Mucosa of stomach (tissue), 1 donor: ENCODE results near the gene ABAT.
"Not testable (repeated sequence)": the region's sequence is repeated elsewhere in the genome, so short reads cannot be mapped to it uniquely, and the experiment has no call there.

Source experiments
- H3K27me3 ChIP-seq: one replicate; pipeline ENCODE4 v1.7.0; 2013; ENCODE audit warnings: mild to moderate bottlenecking, low read length; ENCODE audit not compliant: control insufficient read depth, insufficient read depth
- H3K36me3 ChIP-seq: one replicate; pipeline ENCODE4 v1.7.0; 2013; ENCODE audit warnings: low read length; ENCODE audit not compliant: control insufficient read depth, insufficient read depth
- H3K4me1 ChIP-seq: one replicate; pipeline ENCODE4 v1.7.0; 2013; ENCODE audit warnings: mild to moderate bottlenecking, low read length; ENCODE audit not compliant: control insufficient read depth, insufficient read depth
- H3K4me3 ChIP-seq: one replicate; pipeline ENCODE4 v1.7.0; 2013; ENCODE audit warnings: low read length
- H3K9ac ChIP-seq: one replicate; pipeline ENCODE4 v1.7.0; 2013; ENCODE audit warnings: mild to moderate bottlenecking, low read length, moderate library complexity
- H3K9me3 ChIP-seq: one replicate; pipeline ENCODE4 v1.7.0; 2013; ENCODE audit warnings: mild to moderate bottlenecking, low read length, moderate library complexity; ENCODE audit not compliant: control insufficient read depth
- donor health status: Pancreatic carcinoma.

ABAT gene

DNA sequence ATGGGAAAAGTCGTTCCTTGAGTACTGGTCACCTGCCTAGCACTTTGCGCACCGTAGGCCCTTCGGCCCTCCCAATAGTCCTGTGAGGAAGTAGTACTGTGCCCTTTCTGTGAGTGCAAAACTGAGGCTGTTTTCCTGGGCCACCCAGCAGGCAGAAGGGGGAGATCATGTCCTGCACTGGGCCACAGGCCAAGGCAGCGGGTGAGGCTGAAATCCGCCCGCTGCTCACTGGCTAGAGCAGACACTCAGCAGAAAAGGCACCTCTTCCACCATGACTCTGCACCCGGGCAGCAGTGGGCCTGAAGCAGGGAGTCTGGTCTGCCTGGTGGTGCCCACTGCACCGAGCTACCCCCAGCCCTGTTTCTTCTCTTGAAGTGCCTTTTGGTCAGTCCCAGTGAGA lies 32.7 kb upstream of the ABAT start:
- H3K36me3 ChIP-seq, result peaks cover 22% of the 10 kb centered on the region

GRCh38 chr16:8642146-8642545 lies 32.3 kb upstream of the ABAT start:
- Histone ChIP-seq H3K9ac (no peak overlapping the region), H3K4me3 (no peak overlapping the region), H3K36me3 (peaks cover 26% of the 10 kb centered on the region), H3K27me3 (no peaks in the 10 kb centered on the region), H3K9me3 (no peaks in the 10 kb centered on the region), H3K4me1 (no peaks in the 10 kb centered on the region)

More for the DNA sequence above, 32.7 kb upstream of the ABAT start:
- Histone ChIP-seq H3K4me3 (no peak overlapping the region), H3K4me1 (no peaks in the 10 kb centered on the region), H3K9ac (no peak overlapping the region), H3K9me3 (no peaks in the 10 kb centered on the region), H3K27me3 (no peaks in the 10 kb centered on the region)

- Histone ChIP-seq H3K4me3 (no peak overlapping the region), H3K27me3 (no peaks in the 10 kb centered on the region), H3K36me3 (peaks cover 27% of the 10 kb centered on the region), H3K9ac (no peak overlapping the region), H3K4me1 (no peaks in the 10 kb centered on the region), H3K9me3 (no peaks in the 10 kb centered on the region)
These were observed 29.9 kb upstream of the ABAT start for GRCh38 chr16:8644211-8645140.

DNA sequence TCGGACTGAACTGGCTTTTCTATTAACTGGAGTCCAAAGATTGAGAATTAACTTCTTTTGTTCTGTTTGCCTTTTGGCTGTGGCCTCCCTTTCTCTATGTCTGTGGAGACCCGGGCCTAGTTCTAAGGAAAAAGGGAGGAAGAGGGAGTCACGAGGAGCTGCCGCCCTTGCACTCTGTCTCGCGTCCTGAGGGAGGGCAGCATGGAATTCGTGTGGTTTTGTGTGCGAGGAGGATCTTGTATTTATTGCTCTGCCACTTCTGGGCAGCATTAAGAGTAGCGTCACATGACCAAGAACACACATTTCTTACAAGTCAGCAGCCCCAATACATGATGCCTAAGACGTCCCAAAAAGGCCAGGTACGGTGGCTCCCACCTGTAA lies 29.3 kb upstream of the ABAT start:
- peaks cover 27% of the 10 kb centered on the region for H3K36me3 ChIP-seq
- no peaks in the 10 kb centered on the region for H3K4me1 ChIP-seq
- no peaks in the 10 kb centered on the region for H3K9me3 ChIP-seq
- no peaks in the 10 kb centered on the region for H3K27me3 ChIP-seq
- no peak overlapping the region for H3K4me3 ChIP-seq
- no peak overlapping the region for H3K9ac ChIP-seq

- Histone ChIP-seq H3K4me1 (no peaks in the 10 kb centered on the region), H3K9me3 (no peaks in the 10 kb centered on the region), H3K4me3 (no peak overlapping the region), H3K9ac (no peak overlapping the region), H3K27me3 (no peaks in the 10 kb centered on the region), H3K36me3 (peaks cover 27% of the 10 kb centered on the region)
These were observed 28.6 kb upstream of the ABAT start for GRCh38 chr16:8645831-8646230.

DNA sequence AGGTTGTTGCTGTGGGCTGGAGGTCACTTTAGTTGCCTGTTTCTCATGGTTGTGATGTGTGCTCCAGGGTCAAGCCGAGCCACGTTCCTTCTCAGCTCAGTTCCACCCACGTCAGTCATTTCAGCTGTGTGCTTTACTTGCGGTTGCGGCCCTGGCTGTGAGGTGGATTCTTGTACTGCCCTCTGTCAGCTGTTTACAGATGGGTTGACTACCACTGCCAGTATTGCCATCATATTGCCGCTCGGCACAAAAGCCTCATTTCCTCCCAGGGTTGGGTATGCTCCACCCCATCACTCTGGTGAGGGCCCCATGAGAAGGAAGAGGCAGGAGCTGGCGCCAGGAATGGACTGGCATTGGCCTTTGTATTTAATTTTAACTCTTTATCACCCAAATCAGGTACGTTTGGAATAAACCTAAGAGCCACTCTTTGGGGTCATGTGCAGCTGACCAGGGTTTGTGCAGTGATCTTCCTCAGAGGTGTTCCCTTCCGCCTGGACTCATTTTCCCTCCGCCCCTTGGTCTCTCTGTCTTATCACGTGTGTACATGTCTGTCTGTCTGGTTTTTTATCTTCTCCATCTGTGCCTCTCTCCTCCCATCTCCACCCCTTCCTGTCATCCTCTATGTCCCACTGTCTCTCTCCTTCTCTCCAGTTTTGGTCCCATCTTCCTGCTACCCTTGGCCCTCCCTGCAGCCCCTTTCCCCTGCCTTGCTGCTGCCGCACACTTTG lies 27.9 kb upstream of the ABAT start:
- Histone ChIP-seq H3K4me3 (no peak overlapping the region), H3K27me3 (no peaks in the 10 kb centered on the region), H3K9ac (no peak overlapping the region), H3K36me3 (peaks cover 25% of the 10 kb centered on the region), H3K4me1 (no peaks in the 10 kb centered on the region), H3K9me3 (no peaks in the 10 kb centered on the region)

- Histone ChIP-seq H3K36me3 (peaks cover 20% of the 10 kb centered on the region), H3K9ac (no peak overlapping the region), H3K9me3 (no peaks in the 10 kb centered on the region), H3K27me3 (no peaks in the 10 kb centered on the region), H3K4me1 (no peaks in the 10 kb centered on the region), H3K4me3 (no peak overlapping the region)
These were observed 26.6 kb upstream of the ABAT start for GRCh38 chr16:8647721-8648318.

GRCh38 chr16:8648877-8649276 lies 25.5 kb upstream of the ABAT start:
- Histone ChIP-seq H3K27me3 (no peaks in the 10 kb centered on the region), H3K36me3 (peaks cover 20% of the 10 kb centered on the region), H3K4me1 (no peaks in the 10 kb centered on the region)

GRCh38 chr16:8649829-8650554 lies 24.4 kb upstream of the ABAT start:
- no peak overlapping the region for H3K9ac ChIP-seq
- H3K4me1 ChIP-seq, result no peaks in the 10 kb centered on the region
- peaks cover 13% of the 10 kb centered on the region for H3K36me3 ChIP-seq
- H3K4me3 ChIP-seq, result no peak overlapping the region
- no peaks in the 10 kb centered on the region for H3K9me3 ChIP-seq
- H3K27me3 ChIP-seq, result no peaks in the 10 kb centered on the region

More at GRCh38 chr16:8648877-8649276, 25.5 kb upstream of the ABAT start:
- Histone ChIP-seq H3K9me3 (no peaks in the 10 kb centered on the region), H3K9ac (no peak overlapping the region), H3K4me3 (no peak overlapping the region)

- not testable (repeated sequence) for H3K9ac ChIP-seq, H3K9me3 ChIP-seq, H3K4me3 ChIP-seq, H3K4me1 ChIP-seq, H3K36me3 ChIP-seq, H3K27me3 ChIP-seq
These were observed 22.5 kb upstream of the ABAT start for GRCh38 chr16:8651958-8652357.

GRCh38 chr16:8655184-8655717 lies 19.2 kb upstream of the ABAT start:
- no peak overlapping the region for H3K9ac ChIP-seq
- no peaks in the 10 kb centered on the region for H3K9me3 ChIP-seq
- no peaks in the 10 kb centered on the region for H3K27me3 ChIP-seq
- H3K4me3 ChIP-seq, result no peak overlapping the region
- H3K36me3 ChIP-seq, result no peaks in the 10 kb centered on the region
- no peaks in the 10 kb centered on the region for H3K4me1 ChIP-seq
